HepG2 (cell line): Measurements from ENCODE around the gene ESPN. TPM values are rescaled to one million over a fixed set of nuclear protein-coding genes. Genes with fewer than 3 reads are reported as not detected.

Source experiments
- ATAC-seq: fragments of 200-7000 bp; cut with Tn5 transposase; 3 replicates; pipeline ENCODE4 v1.9.1; 2020; ENCODE audit warnings: mild to moderate bottlenecking, moderate library complexity
- BruUV-seq: library from RNA; stranded (reverse); fragments of 400-500 nt; replicated peaks from 2 replicates; lab custom pipeline; 2021; lab: Mats Ljungman, UMichigan
- CTCF ChIA-PET: fragments of 300-600 bp; formaldehyde crosslinking; extraction: SDS; loops from one replicate; lab custom pipeline; 2021; ENCODE audit warnings: low total read pairs, inconsistent platforms, low intra/inter-chr PET ratio; lab: Yijun Ruan, JAX
- POLR2A ChIA-PET: fragments of 350-600 bp; sonication (Branson Sonifier 250); formaldehyde crosslinking; loops from one replicate; lab custom pipeline; 2020; ENCODE audit warnings: antibody characterized with exemption, inconsistent platforms; lab: Yijun Ruan, JAX
- DNase-seq: peaks from one replicate; pipeline ENCODE4 v3.0.0-alpha.2; 2015; ENCODE audit warnings: low spot score
- FAIRE-seq: peaks from 3 replicates; lab custom pipeline; 2011; peaks lifted over from hg19 to GRCh38; lab: Jason Lieb, UNC
- H2AFZ ChIP-seq: one replicate; pipeline ENCODE4 v1.6.1; 2011; ENCODE audit warnings: low read length, inconsistent platforms
- H3K27ac ChIP-seq: fragments of 300-600 bp; 3 replicates; pipeline ENCODE4 v1.8.0; 2011; ENCODE audit warnings: mixed run types, mild to moderate bottlenecking, mixed read lengths, low read length, inconsistent platforms; ENCODE audit not compliant: insufficient read depth; ENCODE audit errors: extremely low read length
- H3K27me3 ChIP-seq, 2 experiments: fragments of 200-600 bp in 1 of 2; 2 replicates in 1 of 2; 3 replicates in 1 of 2; pipeline versions ENCODE4 v1.6.0 to v1.8.0; 2011; ENCODE audit warnings: low read length in 2 of 2, mild to moderate bottlenecking in 2 of 2, moderate library complexity in 2 of 2, inconsistent platforms in 1 of 2; ENCODE audit not compliant: insufficient read depth in 2 of 2, control insufficient read depth in 1 of 2
- H3K36me3 ChIP-seq, 2 experiments: fragments of 200-600 bp in 1 of 2; replicated peaks in 1 of 2; 2 replicates in 1 of 2; 3 replicates in 1 of 2; pipeline versions ENCODE4 v1.5.1 to v1.8.0; 2011; ENCODE audit warnings: low read length in 2 of 2, inconsistent platforms in 1 of 2; ENCODE audit not compliant: insufficient read depth in 2 of 2, control insufficient read depth in 1 of 2
- H3K4me1 ChIP-seq: 2 replicates; pipeline ENCODE4 v1.5.1; 2012; ENCODE audit warnings: low read length, inconsistent platforms; ENCODE audit not compliant: insufficient read depth
- H3K4me2 ChIP-seq: 2 replicates; pipeline ENCODE4 v1.6.0; 2011; ENCODE audit warnings: low read depth, low read length, inconsistent platforms
- H3K4me3 ChIP-seq, 3 experiments: fragments of 200-600 bp in 1 of 3; sonication (generic), shearing (Covaris generic) in 1 of 3; replicated peaks in 1 of 3; 2 replicates each; pipeline ENCODE4 v1.5.1; 2011 to 2016; ENCODE audit warnings: low read length in 3 of 3, inconsistent platforms in 2 of 3, low read depth in 2 of 3, mild to moderate bottlenecking in 2 of 3, control low read depth in 1 of 3, mixed read lengths in 1 of 3; ENCODE audit not compliant: insufficient read depth in 1 of 3
- H3K79me2 ChIP-seq: one replicate; pipeline ENCODE4 v1.6.1; 2011; ENCODE audit warnings: low read length, inconsistent platforms; ENCODE audit not compliant: insufficient read depth
- H3K9ac ChIP-seq: 2 replicates; pipeline ENCODE4 v1.6.0; 2011; ENCODE audit warnings: mild to moderate bottlenecking, low read depth, low read length, inconsistent platforms; ENCODE audit not compliant: insufficient read depth
- H3K9me3 ChIP-seq: 2 replicates; pipeline ENCODE4 v1.5.1; 2012; ENCODE audit warnings: mild to moderate bottlenecking, low read length
- H4K20me1 ChIP-seq: 2 replicates; pipeline ENCODE4 v1.6.0; 2011; ENCODE audit warnings: inconsistent platforms, mild to moderate bottlenecking, low read length, moderate library complexity; ENCODE audit not compliant: insufficient read depth
- GATA4 ChIP-seq: sonication (generic); IDR thresholded peaks from 2 replicates; pipeline ENCODE4 v1.6.1; 2016; ENCODE audit warnings: antibody characterized with exemption, low read depth, borderline replicate concordance
- ZBTB38 ChIP-seq: sonication (generic); formaldehyde crosslinking; IDR thresholded peaks from 2 replicates; pipeline ENCODE4 v1.5.1; 2020; ENCODE audit warnings: mild to moderate bottlenecking, missing genetic modification reagents
- ZNF225 ChIP-seq: sonication (generic); formaldehyde crosslinking; IDR thresholded peaks from 2 replicates; pipeline ENCODE4 v1.4.0; 2020; ENCODE audit warnings: mild to moderate bottlenecking, missing genetic modification reagents
- WGBS: methylation state at CpG from one replicate; pipeline ENCODE4 v1.1.6; 2017; ENCODE audit warnings: low lambda C conversion rate; 5-methylcytosine and 5-hydroxymethylcytosine counted together
- in situ Hi-C: cut with HindIII; loops from 2 replicates; pipeline ENCODE4 v1.10.0; 2017; ENCODE audit warnings: low pct_unique_long_range_greater_than_20kb; ENCODE audit not compliant: extremely low pct_ligation_motif_present
- intact Hi-C: fragments of 100-400 bp; cut with micrococcal nuclease; formaldehyde crosslinking; loops from one replicate; pipeline ENCODE4 v1.10.0; 2022; ENCODE audit not compliant: unreplicated experiment
- polyA plus RNA-seq, 8 experiments: library from polyadenylated mRNA; depleted of rRNA in 3 of 8; stranded (reverse) in 7 of 8; unstranded in 1 of 8; fragments of >200 nt; fragmentation: Illumina TruSeq in 4 of 8; extraction: Trizol in 4 of 8; gene quantifications; 2 replicates each; pipeline versions ENCODE4 v1.2.1 to v1.2.3, GENCODE V29; 2011 to 2016; ENCODE audit warnings: low read depth in 4 of 8, missing spikeins in 1 of 8, mixed read lengths in 1 of 8; ENCODE audit not compliant: insufficient read depth in 1 of 8
- total RNA-seq, 5 experiments: library from RNA; depleted of rRNA; stranded (reverse); fragments of >200 nt; fragmentation: Illumina TruSeq; extraction: Trizol; gene quantifications; 2 replicates each; pipeline ENCODE4 v1.2.3, GENCODE V29; 2016; ENCODE audit warnings: low read depth in 1 of 5

ESPN gene
- total and polyA plus RNA-seq, 2 of the 13 experiments (the other 11 are each of a cell fraction or from before 2014, with no cell fraction given) = 48.6 to 54.2 TPM

DNA sequence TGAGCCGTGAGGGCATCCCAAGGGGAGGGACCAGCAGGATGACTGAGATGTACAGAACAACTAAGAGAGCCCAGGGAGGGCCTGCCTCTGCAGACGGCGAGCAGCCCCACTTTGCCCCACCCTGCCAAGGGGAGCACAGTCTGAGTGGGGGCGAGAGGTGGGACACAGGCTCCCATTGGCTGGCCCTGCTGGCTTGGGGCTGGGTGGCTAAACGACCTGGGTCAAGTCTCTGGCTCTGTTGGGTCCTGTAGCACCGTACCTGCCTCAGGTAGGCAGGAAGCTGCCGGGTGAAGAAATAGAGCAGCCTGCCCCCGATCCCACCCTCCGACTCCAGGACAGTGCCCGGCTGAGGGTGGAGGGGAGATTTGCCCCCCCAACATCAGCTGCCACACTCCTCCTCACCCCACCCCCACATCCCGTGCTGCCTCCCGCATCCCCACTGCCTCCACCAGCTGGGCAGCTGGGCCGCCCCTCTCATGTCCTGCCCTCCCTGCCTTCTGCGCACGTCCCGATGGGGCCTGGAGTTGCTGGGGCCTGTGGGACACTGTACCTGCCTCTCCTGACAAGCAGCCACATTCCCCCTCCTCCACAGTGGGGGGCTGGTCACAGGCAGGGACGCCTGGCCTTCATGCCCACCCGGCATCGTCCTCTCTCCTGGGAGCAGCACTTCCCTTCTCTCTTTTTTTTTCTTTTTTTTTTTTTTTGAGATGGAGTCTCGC lies 79.5 kb downstream of the ESPN start:
- intact Hi-C loops = no loop called here

DNA sequence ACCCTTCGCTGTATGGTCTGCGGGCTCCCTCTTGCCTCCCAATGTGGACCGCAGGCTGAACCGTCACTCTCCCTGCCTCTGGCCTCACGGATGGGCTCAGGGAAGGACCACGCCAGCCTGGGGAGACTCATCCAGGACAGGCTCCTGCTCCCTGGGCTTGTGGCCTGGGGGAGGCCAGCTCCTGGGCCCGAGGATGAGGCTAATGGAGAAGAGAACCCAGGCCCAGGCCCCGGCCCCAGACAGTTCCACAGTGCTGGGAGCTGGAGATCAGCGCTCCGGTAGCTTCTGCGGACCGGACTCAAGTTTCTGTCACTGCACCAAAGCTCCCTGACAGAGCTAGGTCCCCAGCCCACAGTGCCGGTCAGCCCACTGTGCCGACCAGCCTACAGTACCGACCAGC lies 80.3 kb downstream of the ESPN start:
- Histone ChIP-seq H3K4me2 (no peak overlapping the region), H3K9ac (no peak overlapping the region), H2AFZ (no peak overlapping the region), H4K20me1 (no peaks in the 10 kb centered on the region), H3K36me3 (no peaks in the 10 kb centered on the region), H3K9me3 (no peaks in the 10 kb centered on the region), H3K79me2 (no peaks in the 10 kb centered on the region), H3K4me1 (peaks cover 59% of the 10 kb centered on the region), H3K27ac (no peak overlapping the region), H3K4me3 (no peak overlapping the region), H3K27me3 (peaks cover 36 to 83% of the 10 kb centered on the region in 2 experiments; a peak in 4 of 5 replicates)
- POLR2A ChIA-PET = no interaction called here
- FAIRE-seq = no peak
- in situ Hi-C loops = no loop called here
- no peak for DNase-seq
- no TSS peak for BruUV-seq
- intact Hi-C loops = no loop called here
- 76% methylated on average over 4 of the region's 15 CpGs for WGBS
- TF ChIP-seq ZBTB38 (CRISPR knock-in tag) = peak; percentile 3; the same call in 1 of the 2 replicates
- no peak for TF ChIP-seq GATA4
- CTCF ChIA-PET = no interaction called here
- ATAC-seq = no peak

More for the DNA sequence above, 79.5 kb downstream of the ESPN start:
- Histone ChIP-seq H2AFZ (no peak overlapping the region), H3K4me2 (no peak overlapping the region), H3K36me3 (no peaks in the 10 kb centered on the region), H3K4me1 (peaks cover 54% of the 10 kb centered on the region), H3K27me3 (peaks cover 38 to 91% of the 10 kb centered on the region in 2 experiments; a peak in 4 of 5 replicates), H3K9me3 (no peaks in the 10 kb centered on the region), H4K20me1 (no peaks in the 10 kb centered on the region), H3K79me2 (no peaks in the 10 kb centered on the region), H3K27ac (no peak overlapping the region), H3K9ac (no peak overlapping the region), H3K4me3 (no peak overlapping the region)
- TF ChIP-seq ZNF225 (CRISPR knock-in tag) = no peak
- no peak for FAIRE-seq
- ATAC-seq = no peak
- no TSS peak for BruUV-seq
- in situ Hi-C loops = no loop called here
- DNase-seq = no peak
- ChIA-PET POLR2A (interaction anchor here (1.8 kb wide), 1 partner anchor 9 kb away, joined by 5 read pairs; no protein-coding TSS in a partner anchor), CTCF (no interaction called here)
- WGBS = 37% methylated on average over 10 of the region's 20 CpGs
